AG04450 (cell line): ENCODE measurements around the gene EIF4G3. TPM values are rescaled to one million over a fixed set of nuclear protein-coding genes. Genes with fewer than 3 reads are reported as not detected.

Experiments used
- CTCF ChIA-PET: fragments of 300-600, 350-600 bp; formaldehyde crosslinking; extraction: SDS; loops from one replicate; lab custom pipeline; 2022; ENCODE audit warnings: antibody characterized with exemption, inconsistent platforms; lab: Charles Lee
- POLR2A ChIA-PET: fragments of 350-600 bp; formaldehyde crosslinking; extraction: SDS; loops from one replicate; lab custom pipeline; 2021; ENCODE audit warnings: antibody characterized with exemption, inconsistent platforms; lab: Yijun Ruan, JAX
- DNase-seq: peaks from one replicate; pipeline ENCODE4 v3.0.0-alpha.2; 2011; ENCODE audit warnings: low read depth, low spot score
- H3K27ac ChIP-seq: one replicate; pipeline ENCODE4 v1.5.1; 2012; ENCODE audit warnings: low read depth, low read length, control low read depth
- H3K27me3 ChIP-seq: one replicate; pipeline ENCODE4 v1.6.0; 2012; ENCODE audit warnings: low read length; ENCODE audit not compliant: control insufficient read depth, insufficient read depth
- H3K4me3 ChIP-seq: 2 replicates; pipeline ENCODE4 v1.5.1; 2011; ENCODE audit warnings: mild to moderate bottlenecking, low read depth, low read length, control low read depth
- H3K9me3 ChIP-seq: 2 replicates; pipeline ENCODE4 v1.5.1; 2012; ENCODE audit warnings: low read length; ENCODE audit not compliant: control insufficient read depth, insufficient read depth
- CTCF ChIP-seq: IDR thresholded peaks from 2 replicates; pipeline ENCODE4 v1.5.1; 2011; ENCODE audit warnings: low read depth, low read length, control low read depth, inconsistent platforms
- polyA plus RNA-seq: library from polyadenylated mRNA; depleted of rRNA; stranded (reverse); fragments of >200 nt; gene quantifications from 2 replicates; pipeline ENCODE4 v1.2.3, GENCODE V29; 2011

EIF4G3 gene
- polyA plus RNA-seq, 1 experiment, result 74.9 TPM

- TF ChIP-seq CTCF, result no peak
- Histone ChIP-seq H3K9me3 (no peaks in the 10 kb centered on the region), H3K27me3 (no peaks in the 10 kb centered on the region), H3K27ac (no peak overlapping the region), H3K4me3 (no peak overlapping the region)
- CTCF ChIA-PET, result interaction anchor here (0.6 kb wide), 1 partner anchor 78 kb away, joined by 5 read pairs; no protein-coding TSS in a partner anchor
- POLR2A ChIA-PET, result no interaction called here
- DNase-seq, result no peak
These were observed 336.0 kb downstream of the EIF4G3 start for GRCh38 chr1:20840731-20841130.

GRCh38 chr1:20837554-20838192 lies 339.0 kb downstream of the EIF4G3 start:
- Histone ChIP-seq H3K9me3 (0 out of 2 replicates have a peak, but pooled peaks cover 3% of the 10 kb centered on the region), H3K4me3 (no peak overlapping the region), H3K27ac (no peak overlapping the region), H3K27me3 (no peaks in the 10 kb centered on the region)
- DNase-seq, result no peak
- no peak for TF ChIP-seq CTCF
- CTCF ChIA-PET, result interaction anchor here (0.7 to 1.1 kb wide), 2 partner anchors 141 kb away, joined by 3 read pairs; no protein-coding TSS in a partner anchor
- POLR2A ChIA-PET, result interaction anchor here (0.5 to 0.7 kb wide), 2 partner anchors 51 to 595 kb away, joined by 3 read pairs; no protein-coding TSS in a partner anchor

- no peak for TF ChIP-seq CTCF
- Histone ChIP-seq H3K27ac (no peak overlapping the region), H3K4me3 (no peak overlapping the region), H3K9me3 (0 out of 2 replicates have a peak, but pooled peaks cover 3% of the 10 kb centered on the region), H3K27me3 (no peaks in the 10 kb centered on the region)
- ChIA-PET POLR2A (no interaction called here), CTCF (interaction anchor here (1.1 kb wide), 1 partner anchor 140 kb away, joined by 3 read pairs; no protein-coding TSS in a partner anchor)
- DNase-seq, result no peak
These were observed 340.5 kb downstream of the EIF4G3 start for GRCh38 chr1:20836230-20836629.

GRCh38 chr1:20834780-20835179 lies 341.9 kb downstream of the EIF4G3 start:
- H3K27me3 ChIP-seq, result no peaks in the 10 kb centered on the region
- H3K27ac ChIP-seq, result no peak overlapping the region
- no peak for DNase-seq
- POLR2A ChIA-PET, result no interaction called here
- no peak for TF ChIP-seq CTCF
- H3K9me3 ChIP-seq, result 0 out of 2 replicates have a peak, but pooled peaks cover 3% of the 10 kb centered on the region
- CTCF ChIA-PET, result no interaction called here
- no peak overlapping the region for H3K4me3 ChIP-seq

- no peak for TF ChIP-seq CTCF
- 0 out of 2 replicates have a peak, but pooled peaks cover 3% of the 10 kb centered on the region for H3K9me3 ChIP-seq
- no peaks in the 10 kb centered on the region for H3K27me3 ChIP-seq
- CTCF ChIA-PET, result no interaction called here
- POLR2A ChIA-PET, result no interaction called here
- H3K27ac ChIP-seq, result peak overlapping the region; percentile 11
- DNase-seq, result no peak
- H3K4me3 ChIP-seq, result no peak overlapping the region
These were observed 342.5 kb downstream of the EIF4G3 start for GRCh38 chr1:20834192-20834591.
